Measurements from ENCODE around the gene CEP89. TPM values are rescaled to one million over a fixed set of nuclear protein-coding genes. Genes with fewer than 3 reads are reported as not detected.

CEP89 gene
- polyA plus RNA-seq, 1 donor: 14.4 TPM

GRCh38 chr19:32866061-32866460, 105.7 kb downstream of the CEP89 start:
- no peaks in the 10 kb centered on the region for H3K9me3 ChIP-seq (ENCODE audit: control insufficient read depth, low read depth, low read length)
- peaks cover 37% of the 10 kb centered on the region for H3K36me3 ChIP-seq (ENCODE audit: control insufficient read depth, insufficient read depth, low read length)
- no CpG with 5 or more reads among the region's 7 CpGs for WGBS (ENCODE audit: insufficient coverage, low lambda C conversion rate)
- DNase-seq: no peak
- H3K27me3 ChIP-seq (ENCODE audit: control insufficient read depth, insufficient read depth, low read length): no peaks in the 10 kb centered on the region
- no peak overlapping the region for H3K27ac ChIP-seq (ENCODE audit: low read length)
- peaks cover 12% of the 10 kb centered on the region for H3K4me1 ChIP-seq (ENCODE audit: control insufficient read depth, insufficient read depth, low read length)
- no peak overlapping the region for H3K4me3 ChIP-seq (ENCODE audit: low read length)

- no CpG with 5 or more reads among the region's 6 CpGs for WGBS (ENCODE audit: insufficient coverage, low lambda C conversion rate)
- Histone ChIP-seq H3K27me3 (ENCODE audit: control insufficient read depth, insufficient read depth, low read length) (no peaks in the 10 kb centered on the region), H3K4me1 (ENCODE audit: control insufficient read depth, insufficient read depth, low read length) (peaks cover 5% of the 10 kb centered on the region), H3K4me3 (ENCODE audit: low read length) (no peak overlapping the region), H3K9me3 (ENCODE audit: control insufficient read depth, low read depth, low read length) (no peaks in the 10 kb centered on the region), H3K36me3 (ENCODE audit: control insufficient read depth, insufficient read depth, low read length) (peaks cover 39% of the 10 kb centered on the region), H3K27ac (ENCODE audit: low read length) (no peak overlapping the region)
- no peak for DNase-seq
Observed at GRCh38 chr19:32865326-32865725, 106.4 kb downstream of the CEP89 start.

- Histone ChIP-seq H3K27me3 (ENCODE audit: control insufficient read depth, insufficient read depth, low read length) (no peaks in the 10 kb centered on the region), H3K4me3 (ENCODE audit: low read length) (no peak overlapping the region), H3K36me3 (ENCODE audit: control insufficient read depth, insufficient read depth, low read length) (peaks cover 45% of the 10 kb centered on the region), H3K27ac (ENCODE audit: low read length) (no peak overlapping the region), H3K4me1 (ENCODE audit: control insufficient read depth, insufficient read depth, low read length) (no peaks in the 10 kb centered on the region), H3K9me3 (ENCODE audit: control insufficient read depth, low read depth, low read length) (no peaks in the 10 kb centered on the region)
- DNase-seq: no peak
- WGBS (ENCODE audit: insufficient coverage, low lambda C conversion rate): no CpG with 5 or more reads among the region's 35 CpGs
Observed at GRCh38 chr19:32864318-32865007, 107.3 kb downstream of the CEP89 start.

GRCh38 chr19:32863841-32864240, 107.9 kb downstream of the CEP89 start:
- H3K36me3 ChIP-seq (ENCODE audit: control insufficient read depth, insufficient read depth, low read length): peaks cover 50% of the 10 kb centered on the region
- H3K27me3 ChIP-seq (ENCODE audit: control insufficient read depth, insufficient read depth, low read length): no peaks in the 10 kb centered on the region
- no peak overlapping the region for H3K27ac ChIP-seq (ENCODE audit: low read length)
- H3K4me3 ChIP-seq (ENCODE audit: low read length): no peak overlapping the region
- no peaks in the 10 kb centered on the region for H3K9me3 ChIP-seq (ENCODE audit: control insufficient read depth, low read depth, low read length)
- no CpG with 5 or more reads among the region's 13 CpGs for WGBS (ENCODE audit: insufficient coverage, low lambda C conversion rate)
- no peaks in the 10 kb centered on the region for H3K4me1 ChIP-seq (ENCODE audit: control insufficient read depth, insufficient read depth, low read length)
- no peak for DNase-seq

GRCh38 chr19:32863301-32863700, 108.5 kb downstream of the CEP89 start:
- H3K27me3 ChIP-seq (ENCODE audit: control insufficient read depth, insufficient read depth, low read length): no peaks in the 10 kb centered on the region
- no peak for DNase-seq
- WGBS (ENCODE audit: insufficient coverage, low lambda C conversion rate): no CpG with 5 or more reads among the region's 8 CpGs
- no peak overlapping the region for H3K27ac ChIP-seq (ENCODE audit: low read length)
- no peak overlapping the region for H3K4me3 ChIP-seq (ENCODE audit: low read length)
- H3K4me1 ChIP-seq (ENCODE audit: control insufficient read depth, insufficient read depth, low read length): no peaks in the 10 kb centered on the region
- H3K36me3 ChIP-seq (ENCODE audit: control insufficient read depth, insufficient read depth, low read length): peaks cover 52% of the 10 kb centered on the region
- no peaks in the 10 kb centered on the region for H3K9me3 ChIP-seq (ENCODE audit: control insufficient read depth, low read depth, low read length)

GRCh38 chr19:32862741-32863140, 109.0 kb downstream of the CEP89 start:
- no peak for DNase-seq
- H3K4me1 ChIP-seq (ENCODE audit: control insufficient read depth, insufficient read depth, low read length): no peaks in the 10 kb centered on the region
- no peaks in the 10 kb centered on the region for H3K9me3 ChIP-seq (ENCODE audit: control insufficient read depth, low read depth, low read length)
- H3K27ac ChIP-seq (ENCODE audit: low read length): no peak overlapping the region
- peaks cover 57% of the 10 kb centered on the region for H3K36me3 ChIP-seq (ENCODE audit: control insufficient read depth, insufficient read depth, low read length)
- H3K27me3 ChIP-seq (ENCODE audit: control insufficient read depth, insufficient read depth, low read length): no peaks in the 10 kb centered on the region
- no CpG with 5 or more reads among the region's 14 CpGs for WGBS (ENCODE audit: insufficient coverage, low lambda C conversion rate)
- no peak overlapping the region for H3K4me3 ChIP-seq (ENCODE audit: low read length)

DNA sequence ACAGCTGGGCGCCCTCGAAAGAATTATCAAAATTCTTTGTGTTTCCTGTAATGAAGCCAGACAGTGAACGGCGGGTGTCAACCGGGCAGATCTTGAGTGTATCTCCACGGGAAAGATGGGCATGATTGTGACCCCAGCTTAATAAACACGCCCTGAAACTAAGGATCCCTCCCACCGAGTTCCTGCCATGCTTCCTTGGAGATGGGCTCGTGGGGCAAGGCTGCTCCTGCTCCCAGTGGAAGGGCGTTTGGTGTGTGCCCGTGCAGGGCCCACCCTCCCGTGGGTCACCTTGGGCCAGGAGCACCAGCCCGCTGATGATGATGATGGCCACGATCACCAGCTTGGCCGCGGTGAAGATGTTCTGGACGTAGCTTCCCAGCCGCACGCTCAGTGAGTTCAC, 109.6 kb downstream of the CEP89 start:
- H3K4me3 ChIP-seq (ENCODE audit: low read length): no peak overlapping the region
- no CpG with 5 or more reads among the region's 19 CpGs for WGBS (ENCODE audit: insufficient coverage, low lambda C conversion rate)
- H3K27me3 ChIP-seq (ENCODE audit: control insufficient read depth, insufficient read depth, low read length): no peaks in the 10 kb centered on the region
- DNase-seq: no peak
- H3K4me1 ChIP-seq (ENCODE audit: control insufficient read depth, insufficient read depth, low read length): no peaks in the 10 kb centered on the region
- H3K27ac ChIP-seq (ENCODE audit: low read length): no peak overlapping the region
- peaks cover 60% of the 10 kb centered on the region for H3K36me3 ChIP-seq (ENCODE audit: control insufficient read depth, insufficient read depth, low read length)
- H3K9me3 ChIP-seq (ENCODE audit: control insufficient read depth, low read depth, low read length): no peaks in the 10 kb centered on the region

GRCh38 chr19:32861596-32861995, 110.2 kb downstream of the CEP89 start:
- H3K27ac ChIP-seq (ENCODE audit: low read length): no peak overlapping the region
- H3K27me3 ChIP-seq (ENCODE audit: control insufficient read depth, insufficient read depth, low read length): no peaks in the 10 kb centered on the region
- H3K4me3 ChIP-seq (ENCODE audit: low read length): no peak overlapping the region
- DNase-seq: no peak
- H3K4me1 ChIP-seq (ENCODE audit: control insufficient read depth, insufficient read depth, low read length): no peaks in the 10 kb centered on the region
- peaks cover 61% of the 10 kb centered on the region for H3K36me3 ChIP-seq (ENCODE audit: control insufficient read depth, insufficient read depth, low read length)
- no peaks in the 10 kb centered on the region for H3K9me3 ChIP-seq (ENCODE audit: control insufficient read depth, low read depth, low read length)
- no CpG with 5 or more reads among the region's 3 CpGs for WGBS (ENCODE audit: insufficient coverage, low lambda C conversion rate)

- Histone ChIP-seq H3K27me3 (ENCODE audit: control insufficient read depth, insufficient read depth, low read length) (no peaks in the 10 kb centered on the region), H3K4me1 (ENCODE audit: control insufficient read depth, insufficient read depth, low read length) (no peaks in the 10 kb centered on the region), H3K9me3 (ENCODE audit: control insufficient read depth, low read depth, low read length) (no peaks in the 10 kb centered on the region), H3K27ac (ENCODE audit: low read length) (no peak overlapping the region), H3K36me3 (ENCODE audit: control insufficient read depth, insufficient read depth, low read length) (peaks cover 53% of the 10 kb centered on the region), H3K4me3 (ENCODE audit: low read length) (no peak overlapping the region)
- no peak for DNase-seq
- WGBS (ENCODE audit: insufficient coverage, low lambda C conversion rate): 100% methylated on average over 1 of the region's 19 CpGs
Observed at GRCh38 chr19:32859591-32859990, 112.2 kb downstream of the CEP89 start.

GRCh38 chr19:32858559-32858958, 113.2 kb downstream of the CEP89 start:
- WGBS (ENCODE audit: insufficient coverage, low lambda C conversion rate): no CpG with 5 or more reads among the region's 10 CpGs
- no peak for DNase-seq
- Histone ChIP-seq H3K27ac (ENCODE audit: low read length) (no peak overlapping the region), H3K4me1 (ENCODE audit: control insufficient read depth, insufficient read depth, low read length) (no peaks in the 10 kb centered on the region), H3K27me3 (ENCODE audit: control insufficient read depth, insufficient read depth, low read length) (no peaks in the 10 kb centered on the region), H3K4me3 (ENCODE audit: low read length) (no peak overlapping the region), H3K36me3 (ENCODE audit: control insufficient read depth, insufficient read depth, low read length) (peaks cover 46% of the 10 kb centered on the region), H3K9me3 (ENCODE audit: control insufficient read depth, low read depth, low read length) (no peaks in the 10 kb centered on the region)

- Histone ChIP-seq H3K9me3 (ENCODE audit: control insufficient read depth, low read depth, low read length) (no peaks in the 10 kb centered on the region), H3K4me1 (ENCODE audit: control insufficient read depth, insufficient read depth, low read length) (no peaks in the 10 kb centered on the region), H3K27ac (ENCODE audit: low read length) (no peak overlapping the region), H3K36me3 (ENCODE audit: control insufficient read depth, insufficient read depth, low read length) (peaks cover 42% of the 10 kb centered on the region), H3K4me3 (ENCODE audit: low read length) (no peak overlapping the region), H3K27me3 (ENCODE audit: control insufficient read depth, insufficient read depth, low read length) (no peaks in the 10 kb centered on the region)
- 80% methylated on average over 1 of the region's 13 CpGs for WGBS (ENCODE audit: insufficient coverage, low lambda C conversion rate)
- DNase-seq: no peak
Observed at GRCh38 chr19:32858155-32858554, 113.6 kb downstream of the CEP89 start.

All from large intestine (tissue), 3 donors.